MM.1S (cell line): ENCODE measurements around the gene GATA2.

Experiments
- DNase-seq: peaks from one replicate; pipeline ENCODE4 v3.0.0-alpha.2; 2015
- H2AFZ ChIP-seq: fragments of 300-600 bp; sonication (generic); 2 replicates; pipeline ENCODE4 v1.6.0; 2016; ENCODE audit warnings: antibody characterized with exemption, low read length
- H3F3A ChIP-seq: fragments of 300-600 bp; sonication (generic); 2 replicates; pipeline ENCODE4 v1.6.1; 2016; ENCODE audit warnings: mild to moderate bottlenecking, antibody characterized with exemption, low read length, moderate library complexity, mixed read lengths; ENCODE audit not compliant: insufficient read depth
- H3K27ac ChIP-seq: fragments of 300-600 bp; sonication (generic); 2 replicates; pipeline ENCODE4 v1.5.1; 2016; ENCODE audit warnings: mild to moderate bottlenecking, low read length
- H3K27me3 ChIP-seq: fragments of 300-600 bp; sonication (generic); replicated peaks from 2 replicates; pipeline ENCODE4 v1.6.0; 2016; ENCODE audit warnings: low read length; ENCODE audit not compliant: insufficient read depth
- H3K36me3 ChIP-seq: fragments of 300-600 bp; sonication (generic); replicated peaks from 2 replicates; pipeline ENCODE4 v1.6.1; 2016; ENCODE audit warnings: mild to moderate bottlenecking, low read length, mixed read lengths; ENCODE audit not compliant: insufficient read depth
- H3K4me1 ChIP-seq: fragments of 300-600 bp; sonication (generic); 2 replicates; pipeline ENCODE4 v1.6.1; 2016; ENCODE audit warnings: low read length, mixed read lengths
- H3K4me2 ChIP-seq: fragments of 300-600 bp; sonication (generic); 2 replicates; pipeline ENCODE4 v1.6.0; 2016; ENCODE audit warnings: low read depth, low read length
- H3K4me3 ChIP-seq: fragments of 300-600 bp; sonication (generic); 2 replicates; pipeline ENCODE4 v1.5.1; 2016; ENCODE audit warnings: low read length, mixed read lengths
- H3K79me2 ChIP-seq: fragments of 300-600 bp; sonication (generic); 2 replicates; pipeline ENCODE4 v1.6.1; 2016; ENCODE audit warnings: mixed run types, low read length, mixed read lengths
- H3K9ac ChIP-seq: fragments of 300-600 bp; sonication (generic); 2 replicates; pipeline ENCODE4 v1.6.1; 2016; ENCODE audit warnings: low read length, mixed read lengths
- H3K9me2 ChIP-seq: fragments of 300-600 bp; sonication (generic); replicated peaks from 2 replicates; pipeline ENCODE4 v1.6.1; 2016; ENCODE audit warnings: mild to moderate bottlenecking, low read length, mixed read lengths; ENCODE audit not compliant: insufficient read depth
- H3K9me3 ChIP-seq: fragments of 300-600 bp; sonication (generic); replicated peaks from 2 replicates; pipeline ENCODE4 v1.6.1; 2016; ENCODE audit warnings: mild to moderate bottlenecking, low read length, mixed read lengths; ENCODE audit not compliant: insufficient read depth
- H4K20me1 ChIP-seq: fragments of 300-600 bp; sonication (generic); 2 replicates; pipeline ENCODE4 v1.6.1; 2016; ENCODE audit warnings: mild to moderate bottlenecking, low read length, moderate library complexity, mixed read lengths; ENCODE audit not compliant: insufficient read depth
- EZH2 ChIP-seq: fragments of 300-600 bp; sonication (generic); optimal IDR thresholded peaks from 2 replicates; pipeline ENCODE3; 2017; ENCODE audit warnings: low read depth, mild to moderate bottlenecking, antibody characterized with exemption, low read length, mixed read lengths
- EZH2phosphoT487 ChIP-seq: fragments of 300-600 bp; sonication (generic); IDR thresholded peaks from 2 replicates; pipeline ENCODE4 v1.6.1; 2018; ENCODE audit warnings: antibody characterized with exemption, low read length
- TF ChIP-seq, protein P1 (sequence below): fragments of 300-600 bp; sonication (generic); IDR thresholded peaks from 2 replicates; pipeline ENCODE4 v1.5.1; 2016; ENCODE audit warnings: antibody characterized with exemption, low read length, mixed read lengths

The GATA2 gene

DNA sequence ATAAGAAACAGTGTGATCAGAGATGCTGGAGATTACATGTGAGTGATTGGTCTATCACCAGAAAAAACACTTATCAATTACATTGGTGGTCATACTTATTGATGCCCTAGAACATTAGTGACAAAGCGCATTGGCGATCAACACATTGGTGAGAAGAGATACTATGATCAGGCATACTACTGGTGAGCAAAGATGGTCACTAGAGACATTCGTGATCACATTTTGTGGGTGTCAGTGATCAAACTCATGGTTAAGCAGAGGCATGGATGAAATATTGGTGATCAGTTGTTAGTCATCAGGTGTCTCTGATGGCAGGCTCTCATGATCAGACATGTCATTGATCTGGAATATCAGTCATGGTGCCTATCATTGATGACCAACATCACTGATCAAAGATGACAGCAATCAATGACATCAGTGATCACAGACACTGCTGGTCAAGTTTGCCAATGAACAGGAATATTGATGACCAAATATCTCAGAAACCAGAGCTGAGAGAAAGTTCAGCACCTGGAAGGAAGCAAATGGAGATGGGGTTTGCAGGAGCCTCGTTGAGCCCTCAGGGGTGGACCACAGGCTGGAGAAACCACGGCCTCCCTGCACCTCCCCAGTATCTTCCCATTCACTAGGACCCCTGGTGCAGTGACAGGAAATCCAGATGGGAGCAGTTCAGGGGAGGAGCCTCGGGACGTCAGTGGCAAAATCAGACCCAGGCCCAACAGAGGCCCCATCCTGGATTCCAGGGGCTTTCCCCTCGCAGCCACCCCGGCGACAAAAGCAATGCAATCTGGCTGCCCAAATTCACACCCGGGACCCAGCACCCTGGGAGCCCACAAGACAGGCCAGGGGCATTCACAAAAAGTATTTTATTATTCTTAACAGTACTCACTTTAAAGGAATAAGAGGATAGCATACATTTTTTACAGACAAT is 14.2 kb downstream of the GATA2 start:
- H3K36me3 ChIP-seq = no peaks in the 10 kb centered on the region
- H3K4me2 ChIP-seq = no peak overlapping the region
- H3K9ac ChIP-seq = no peak overlapping the region
- no peaks in the 10 kb centered on the region for H3K9me2 ChIP-seq
- H2AFZ ChIP-seq = no peak overlapping the region
- no peaks in the 10 kb centered on the region for H3K9me3 ChIP-seq
- no peaks in the 10 kb centered on the region for H3K79me2 ChIP-seq
- no peak overlapping the region for H3K27ac ChIP-seq
- no peaks in the 10 kb centered on the region for H3F3A ChIP-seq
- peaks cover 93% of the 10 kb centered on the region for H3K27me3 ChIP-seq
- H4K20me1 ChIP-seq = no peaks in the 10 kb centered on the region
- H3K4me1 ChIP-seq = no peaks in the 10 kb centered on the region
- no peak for TF ChIP-seq EZH2phosphoT487
- no peak for DNase-seq
- no peak overlapping the region for H3K4me3 ChIP-seq

DNA sequence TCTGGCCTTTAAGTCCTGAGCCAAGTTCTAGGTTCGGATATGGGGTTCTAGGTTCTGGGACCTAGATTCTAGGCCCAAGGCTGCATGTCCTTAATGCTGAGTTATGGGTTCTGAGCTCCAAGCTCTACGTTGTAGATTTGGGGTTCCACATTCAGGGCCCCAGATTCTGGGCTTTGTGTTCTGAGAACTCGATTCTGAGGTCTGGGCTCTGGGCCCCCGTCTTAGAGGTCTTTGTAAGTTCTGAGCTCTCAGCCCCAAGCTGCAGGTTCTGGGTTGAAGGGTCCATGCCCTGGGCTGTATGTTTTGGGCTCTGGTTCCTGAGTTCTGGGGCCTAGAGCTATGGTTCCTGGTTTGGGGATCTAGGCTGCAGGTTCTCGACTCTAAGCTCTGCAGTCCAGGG is 16.3 kb downstream of the GATA2 start:
- no peaks in the 10 kb centered on the region for H3F3A ChIP-seq
- no peaks in the 10 kb centered on the region for H3K4me1 ChIP-seq
- TF ChIP-seq EZH2phosphoT487 (no peak), EZH2 (no peak)
- TF ChIP-seq, protein P1, sequence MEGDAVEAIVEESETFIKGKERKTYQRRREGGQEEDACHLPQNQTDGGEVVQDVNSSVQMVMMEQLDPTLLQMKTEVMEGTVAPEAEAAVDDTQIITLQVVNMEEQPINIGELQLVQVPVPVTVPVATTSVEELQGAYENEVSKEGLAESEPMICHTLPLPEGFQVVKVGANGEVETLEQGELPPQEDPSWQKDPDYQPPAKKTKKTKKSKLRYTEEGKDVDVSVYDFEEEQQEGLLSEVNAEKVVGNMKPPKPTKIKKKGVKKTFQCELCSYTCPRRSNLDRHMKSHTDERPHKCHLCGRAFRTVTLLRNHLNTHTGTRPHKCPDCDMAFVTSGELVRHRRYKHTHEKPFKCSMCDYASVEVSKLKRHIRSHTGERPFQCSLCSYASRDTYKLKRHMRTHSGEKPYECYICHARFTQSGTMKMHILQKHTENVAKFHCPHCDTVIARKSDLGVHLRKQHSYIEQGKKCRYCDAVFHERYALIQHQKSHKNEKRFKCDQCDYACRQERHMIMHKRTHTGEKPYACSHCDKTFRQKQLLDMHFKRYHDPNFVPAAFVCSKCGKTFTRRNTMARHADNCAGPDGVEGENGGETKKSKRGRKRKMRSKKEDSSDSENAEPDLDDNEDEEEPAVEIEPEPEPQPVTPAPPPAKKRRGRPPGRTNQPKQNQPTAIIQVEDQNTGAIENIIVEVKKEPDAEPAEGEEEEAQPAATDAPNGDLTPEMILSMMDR = no peak
- H4K20me1 ChIP-seq = no peaks in the 10 kb centered on the region
- H3K27me3 ChIP-seq = peaks cover 93% of the 10 kb centered on the region
- H3K27ac ChIP-seq = no peak overlapping the region
- no peak for DNase-seq
- no peak overlapping the region for H3K4me2 ChIP-seq
- no peaks in the 10 kb centered on the region for H3K9me3 ChIP-seq
- no peak overlapping the region for H3K4me3 ChIP-seq
- no peak overlapping the region for H3K9ac ChIP-seq
- no peak overlapping the region for H2AFZ ChIP-seq
- H3K36me3 ChIP-seq = no peaks in the 10 kb centered on the region
- no peaks in the 10 kb centered on the region for H3K79me2 ChIP-seq
- H3K9me2 ChIP-seq = no peaks in the 10 kb centered on the region

- H2AFZ ChIP-seq = no peak overlapping the region
- H4K20me1 ChIP-seq = no peaks in the 10 kb centered on the region
- H3K27me3 ChIP-seq = peaks cover 93% of the 10 kb centered on the region
- H3K79me2 ChIP-seq = no peaks in the 10 kb centered on the region
- H3K9ac ChIP-seq = no peak overlapping the region
- H3K4me2 ChIP-seq = no peak overlapping the region
- H3K4me1 ChIP-seq = no peaks in the 10 kb centered on the region
- no peak for DNase-seq
- H3F3A ChIP-seq = no peaks in the 10 kb centered on the region
- H3K27ac ChIP-seq = no peak overlapping the region
- H3K36me3 ChIP-seq = no peaks in the 10 kb centered on the region
- no peak for TF ChIP-seq EZH2phosphoT487
- TF ChIP-seq, protein P1 = no peak
- TF ChIP-seq EZH2 = no peak
- H3K9me3 ChIP-seq = no peaks in the 10 kb centered on the region
- H3K9me2 ChIP-seq = no peaks in the 10 kb centered on the region
- H3K4me3 ChIP-seq = no peak overlapping the region
These were observed 17.6 kb downstream of the GATA2 start for GRCh38 chr3:128475355-128475754.

GRCh38 chr3:128473737-128474136 is 19.3 kb downstream of the GATA2 start:
- Histone ChIP-seq H3K9me3 (no peaks in the 10 kb centered on the region), H3K9ac (no peak overlapping the region), H3K4me2 (no peak overlapping the region), H3K4me3 (no peak overlapping the region), H3K27me3 (peaks cover 87% of the 10 kb centered on the region), H3K27ac (no peak overlapping the region), H3K9me2 (no peaks in the 10 kb centered on the region), H3K36me3 (no peaks in the 10 kb centered on the region), H3F3A (no peaks in the 10 kb centered on the region), H3K79me2 (no peaks in the 10 kb centered on the region), H4K20me1 (no peaks in the 10 kb centered on the region), H3K4me1 (no peaks in the 10 kb centered on the region), H2AFZ (no peak overlapping the region)
- no peak for DNase-seq
- TF ChIP-seq, protein P1 = no peak
- no peak for TF ChIP-seq EZH2phosphoT487
- TF ChIP-seq EZH2 = no peak
